AG04449 (cell line): Measurements from ENCODE around the gene PEAR1.

Experiments
- CTCF ChIA-PET: fragments of 350-600 bp; formaldehyde crosslinking; extraction: SDS; loops from one replicate; lab custom pipeline; 2021; ENCODE audit warnings: antibody characterized with exemption; lab: Yijun Ruan, JAX
- POLR2A ChIA-PET: fragments of 400-600, 350-600 bp; formaldehyde crosslinking; extraction: SDS; loops from one replicate; lab custom pipeline; 2020; ENCODE audit warnings: antibody characterized with exemption, inconsistent platforms; lab: Yijun Ruan, JAX
- DNase-seq: peaks from one replicate; pipeline ENCODE4 v3.0.0-alpha.2; 2010; ENCODE audit warnings: low read depth, low spot score
- H3K4me3 ChIP-seq: 2 replicates; pipeline ENCODE4 v1.5.1; 2011; ENCODE audit warnings: low read depth, mild to moderate bottlenecking, control low read depth, low read length
- CTCF ChIP-seq: IDR thresholded peaks from one replicate; pipeline ENCODE4 v1.5.1; 2011; ENCODE audit warnings: mild to moderate bottlenecking, moderate library complexity, low read length, control low read depth, inconsistent platforms; ENCODE audit not compliant: insufficient read depth; ENCODE audit errors: missing control alignments

PEAR1 gene

GRCh38 chr1:156953571-156953970, 60.1 kb downstream of the PEAR1 start:
- no peak for TF ChIP-seq CTCF
- DNase-seq = no peak
- ChIA-PET CTCF (no interaction called here), POLR2A (no interaction called here)
- no peak overlapping the region for H3K4me3 ChIP-seq

- ChIA-PET CTCF (interaction anchor here (1.1 to 1.5 kb wide), 4 partner anchors 13 to 200 kb away, joined by 3 to 5 read pairs (median 4); no protein-coding TSS in a partner anchor), POLR2A (no interaction called here)
- no peak overlapping the region for H3K4me3 ChIP-seq
- DNase-seq = no peak
- TF ChIP-seq CTCF = no peak
These were observed 62.8 kb downstream of the PEAR1 start for GRCh38 chr1:156956333-156956732.

- DNase-seq = no peak
- ChIA-PET CTCF (interaction anchor here (0.6 to 1.5 kb wide), 4 partner anchors 10 to 199 kb away, joined by 3 to 5 read pairs (median 4); no protein-coding TSS in a partner anchor), POLR2A (no interaction called here)
- TF ChIP-seq CTCF = no peak
- H3K4me3 ChIP-seq = no peak overlapping the region
These were observed 64.1 kb downstream of the PEAR1 start for GRCh38 chr1:156957634-156958033.

- DNase-seq = no peak
- ChIA-PET POLR2A (no interaction called here), CTCF (interaction anchor here (1.9 to 2.3 kb wide), 2 partner anchors 12 to 66 kb away, joined by 8 to 10 read pairs; partner anchors contain the start of gene PEAR1)
- H3K4me3 ChIP-seq = no peak overlapping the region
- no peak for TF ChIP-seq CTCF
These were observed 64.8 kb downstream of the PEAR1 start for GRCh38 chr1:156958247-156958714.

GRCh38 chr1:156959414-156959813, 65.9 kb downstream of the PEAR1 start:
- CTCF ChIA-PET = interaction anchor here (0.9 to 2.3 kb wide), 5 partner anchors 9 to 115 kb away, joined by 3 to 10 read pairs (median 3); partner anchors contain the start of gene PEAR1
- POLR2A ChIA-PET = no interaction called here
- DNase-seq = peak; percentile 47
- TF ChIP-seq CTCF = no peak
- H3K4me3 ChIP-seq = no peak overlapping the region

GRCh38 chr1:156959925-156960324, 66.4 kb downstream of the PEAR1 start:
- TF ChIP-seq CTCF = no peak
- H3K4me3 ChIP-seq = no peak overlapping the region
- POLR2A ChIA-PET = no interaction called here
- CTCF ChIA-PET = interaction anchor here (0.7 to 2.3 kb wide), 6 partner anchors 9 to 114 kb away, joined by 3 to 10 read pairs (median 4); partner anchors contain the start of gene PEAR1
- DNase-seq = no peak
